Measurements from ENCODE around the gene GMDS. TPM values are rescaled to one million over a fixed set of nuclear protein-coding genes. Genes with fewer than 3 reads are reported as not detected.

GMDS gene
- total and polyA plus RNA-seq, 2 donors (not counting 3 experiments of a cell fraction or from before 2014, with no cell fraction given) = 9.8 to 23.5 TPM

- DNase-seq (ENCODE audit: low read depth, low spot score) (no peak), FAIRE-seq (no peak)
- CTCF ChIA-PET = no interaction called here
- POLR2A ChIA-PET = no interaction called here
- intact Hi-C loops (cut with micrococcal nuclease) = no loop called here
- H3K36me3 ChIP-seq (ENCODE audit: control insufficient read depth in 2 of 2, extremely low read depth in 1 of 2, insufficient read depth in 2 of 2, low read length in 2 of 2) = no peaks in the 10 kb centered on the region
- no peak overlapping the region for H3K27ac ChIP-seq (ENCODE audit: insufficient read depth, low read depth, low read length)
- no peaks in the 10 kb centered on the region for H3K79me2 ChIP-seq (ENCODE audit: control insufficient read depth, insufficient read depth, low read length)
- no peaks in the 10 kb centered on the region for H3K4me1 ChIP-seq (ENCODE audit: control insufficient read depth, extremely low read depth, insufficient read depth, low read length)
- H3K9me1 ChIP-seq (replicated peaks; ENCODE audit: control insufficient read depth, extremely low read depth, insufficient read depth, low read length) = no peaks in the 10 kb centered on the region
- dilution Hi-C loops (cut with MboI; ENCODE audit: extremely low pct_ligation_motif_present, low sequenced_read_pairs) = no loop called here
- no peaks in the 10 kb centered on the region for H4K20me1 ChIP-seq (replicated peaks; ENCODE audit: control insufficient read depth, extremely low read depth, insufficient read depth, low read length)
- H3K4me2 ChIP-seq (ENCODE audit: insufficient read depth, low read length) = no peak overlapping the region
- no peak overlapping the region for H3K9ac ChIP-seq (replicated peaks; ENCODE audit: extremely low read depth, insufficient read depth, low read length)
- H3K27me3 ChIP-seq (ENCODE audit: control insufficient read depth in 2 of 2, insufficient read depth in 2 of 2, low read length in 2 of 2) = no peaks in the 10 kb centered on the region
- BruUV-seq (replicated peaks) = no TSS peak
- no peaks in the 10 kb centered on the region for H3K9me3 ChIP-seq (replicated peaks; ENCODE audit: control insufficient read depth, insufficient read depth, low read length)
- TF ChIP-seq MYC (IDR thresholded peaks at IDR 0.05; ENCODE audit: low read depth, low read length) (no peak), POLR2A (IDR thresholded peaks at IDR 0.05; ENCODE audit: low read depth, low read length) (no peak), FOS (IDR thresholded peaks at IDR 0.05; ENCODE audit: borderline replicate concordance, insufficient read depth, low read length) (no peak), EZH2 (IDR thresholded peaks at IDR 0.05; ENCODE audit: borderline replicate concordance, low read depth, low read length, severe bottlenecking) (no peak), JUN (IDR thresholded peaks at IDR 0.05; ENCODE audit: borderline replicate concordance, insufficient read depth, insufficient read length, low read depth) (no peak), POLR2AphosphoS5 (IDR thresholded peaks at IDR 0.05; ENCODE audit: insufficient read depth, low read depth, low read length) (no peak), GATA2 (IDR thresholded peaks at IDR 0.05; ENCODE audit: insufficient read depth, insufficient read length, low read depth, low read length) (no peak)
- TF ChIP-seq, protein P1, sequence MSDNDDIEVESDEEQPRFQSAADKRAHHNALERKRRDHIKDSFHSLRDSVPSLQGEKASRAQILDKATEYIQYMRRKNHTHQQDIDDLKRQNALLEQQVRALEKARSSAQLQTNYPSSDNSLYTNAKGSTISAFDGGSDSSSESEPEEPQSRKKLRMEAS (IDR thresholded peaks at IDR 0.05; ENCODE audit: insufficient read depth, insufficient read length) = no peak
- TF ChIP-seq, protein P2, sequence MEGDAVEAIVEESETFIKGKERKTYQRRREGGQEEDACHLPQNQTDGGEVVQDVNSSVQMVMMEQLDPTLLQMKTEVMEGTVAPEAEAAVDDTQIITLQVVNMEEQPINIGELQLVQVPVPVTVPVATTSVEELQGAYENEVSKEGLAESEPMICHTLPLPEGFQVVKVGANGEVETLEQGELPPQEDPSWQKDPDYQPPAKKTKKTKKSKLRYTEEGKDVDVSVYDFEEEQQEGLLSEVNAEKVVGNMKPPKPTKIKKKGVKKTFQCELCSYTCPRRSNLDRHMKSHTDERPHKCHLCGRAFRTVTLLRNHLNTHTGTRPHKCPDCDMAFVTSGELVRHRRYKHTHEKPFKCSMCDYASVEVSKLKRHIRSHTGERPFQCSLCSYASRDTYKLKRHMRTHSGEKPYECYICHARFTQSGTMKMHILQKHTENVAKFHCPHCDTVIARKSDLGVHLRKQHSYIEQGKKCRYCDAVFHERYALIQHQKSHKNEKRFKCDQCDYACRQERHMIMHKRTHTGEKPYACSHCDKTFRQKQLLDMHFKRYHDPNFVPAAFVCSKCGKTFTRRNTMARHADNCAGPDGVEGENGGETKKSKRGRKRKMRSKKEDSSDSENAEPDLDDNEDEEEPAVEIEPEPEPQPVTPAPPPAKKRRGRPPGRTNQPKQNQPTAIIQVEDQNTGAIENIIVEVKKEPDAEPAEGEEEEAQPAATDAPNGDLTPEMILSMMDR (IDR thresholded peaks at IDR 0.05; ENCODE audit: extremely low read depth in 1 of 2, insufficient read depth in 1 of 2, low read depth in 1 of 2, low read length in 2 of 2) = no peak
- H3K4me3 ChIP-seq (replicated peaks in 1 of 3; ENCODE audit: insufficient read depth in 1 of 3, low read depth in 1 of 3, low read length in 3 of 3) = no peak overlapping the region
- no peak overlapping the region for H2AFZ ChIP-seq (ENCODE audit: low read depth, low read length)
These were observed 292.6 kb downstream of the GMDS start for GRCh38 chr6:1952740-1953360.

All from endothelial cell of umbilical vein (primary cell).